ENCODE results near the gene HOXD10.

Gene HOXD10

GRCh38 chr2:176088048-176088936 lies 28.3 kb upstream of the HOXD10 start (continued):
- no peak for TF ChIP-seq SNAI2 (CRISPR knock-in tag; IDR thresholded peaks at IDR 0.05)
- no peak for TF ChIP-seq ZFP30 (CRISPR knock-in tag; IDR thresholded peaks at IDR 0.05)
- no peak for TF ChIP-seq TOX (CRISPR knock-in tag; IDR thresholded peaks at IDR 0.05; ENCODE audit: borderline replicate concordance)
- no peak for TF ChIP-seq OSR1 (CRISPR knock-in tag; IDR thresholded peaks at IDR 0.05)
- no peak for TF ChIP-seq ZC3H10 (CRISPR knock-in tag; IDR thresholded peaks at IDR 0.05)
- TF ChIP-seq, protein P1, sequence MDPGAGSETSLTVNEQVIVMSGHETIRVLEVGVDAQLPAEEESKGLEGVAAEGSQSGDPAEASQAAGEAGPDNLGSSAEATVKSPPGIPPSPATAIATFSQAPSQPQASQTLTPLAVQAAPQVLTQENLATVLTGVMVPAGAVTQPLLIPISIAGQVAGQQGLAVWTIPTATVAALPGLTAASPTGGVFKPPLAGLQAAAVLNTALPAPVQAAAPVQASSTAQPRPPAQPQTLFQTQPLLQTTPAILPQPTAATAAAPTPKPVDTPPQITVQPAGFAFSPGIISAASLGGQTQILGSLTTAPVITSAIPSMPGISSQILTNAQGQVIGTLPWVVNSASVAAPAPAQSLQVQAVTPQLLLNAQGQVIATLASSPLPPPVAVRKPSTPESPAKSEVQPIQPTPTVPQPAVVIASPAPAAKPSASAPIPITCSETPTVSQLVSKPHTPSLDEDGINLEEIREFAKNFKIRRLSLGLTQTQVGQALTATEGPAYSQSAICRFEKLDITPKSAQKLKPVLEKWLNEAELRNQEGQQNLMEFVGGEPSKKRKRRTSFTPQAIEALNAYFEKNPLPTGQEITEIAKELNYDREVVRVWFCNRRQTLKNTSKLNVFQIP (CRISPR knock-in tag; IDR thresholded peaks at IDR 0.05; ENCODE audit: borderline replicate concordance, low read depth): no peak
- TF ChIP-seq ISL1 (CRISPR knock-in tag; IDR thresholded peaks at IDR 0.05): no peak

GRCh38 chr2:176088937-176089842 lies 27.4 kb upstream of the HOXD10 start:
- ATAC-seq: no peak
- TF ChIP-seq GLIS3 (CRISPR knock-in tag; IDR thresholded peaks at IDR 0.05) (no peak), ESRRG (CRISPR knock-in tag; IDR thresholded peaks at IDR 0.05) (no peak), TSHZ2 (CRISPR knock-in tag; IDR thresholded peaks at IDR 0.05) (no peak), ISL1 (CRISPR knock-in tag; IDR thresholded peaks at IDR 0.05) (no peak), OSR1 (CRISPR knock-in tag; IDR thresholded peaks at IDR 0.05) (no peak), SNAI2 (CRISPR knock-in tag; IDR thresholded peaks at IDR 0.05) (no peak), RARB (CRISPR knock-in tag; IDR thresholded peaks at IDR 0.05) (no peak), ARNTL (CRISPR knock-in tag; IDR thresholded peaks at IDR 0.05; ENCODE audit: borderline replicate concordance, low read depth) (no peak), ZFP30 (CRISPR knock-in tag; IDR thresholded peaks at IDR 0.05) (no peak), ZNF70 (CRISPR knock-in tag; IDR thresholded peaks at IDR 0.05) (no peak), TCF4 (CRISPR knock-in tag; IDR thresholded peaks at IDR 0.05; ENCODE audit: borderline replicate concordance) (no peak)
- TF ChIP-seq, protein P1 (CRISPR knock-in tag; IDR thresholded peaks at IDR 0.05; ENCODE audit: borderline replicate concordance, low read depth): no peak
- TF ChIP-seq, protein P2, sequence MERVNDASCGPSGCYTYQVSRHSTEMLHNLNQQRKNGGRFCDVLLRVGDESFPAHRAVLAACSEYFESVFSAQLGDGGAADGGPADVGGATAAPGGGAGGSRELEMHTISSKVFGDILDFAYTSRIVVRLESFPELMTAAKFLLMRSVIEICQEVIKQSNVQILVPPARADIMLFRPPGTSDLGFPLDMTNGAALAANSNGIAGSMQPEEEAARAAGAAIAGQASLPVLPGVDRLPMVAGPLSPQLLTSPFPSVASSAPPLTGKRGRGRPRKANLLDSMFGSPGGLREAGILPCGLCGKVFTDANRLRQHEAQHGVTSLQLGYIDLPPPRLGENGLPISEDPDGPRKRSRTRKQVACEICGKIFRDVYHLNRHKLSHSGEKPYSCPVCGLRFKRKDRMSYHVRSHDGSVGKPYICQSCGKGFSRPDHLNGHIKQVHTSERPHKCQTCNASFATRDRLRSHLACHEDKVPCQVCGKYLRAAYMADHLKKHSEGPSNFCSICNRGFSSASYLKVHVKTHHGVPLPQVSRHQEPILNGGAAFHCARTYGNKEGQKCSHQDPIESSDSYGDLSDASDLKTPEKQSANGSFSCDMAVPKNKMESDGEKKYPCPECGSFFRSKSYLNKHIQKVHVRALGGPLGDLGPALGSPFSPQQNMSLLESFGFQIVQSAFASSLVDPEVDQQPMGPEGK (CRISPR knock-in tag; IDR thresholded peaks at IDR 0.05; ENCODE audit: borderline replicate concordance): no peak
- TF ChIP-seq, protein P3, sequence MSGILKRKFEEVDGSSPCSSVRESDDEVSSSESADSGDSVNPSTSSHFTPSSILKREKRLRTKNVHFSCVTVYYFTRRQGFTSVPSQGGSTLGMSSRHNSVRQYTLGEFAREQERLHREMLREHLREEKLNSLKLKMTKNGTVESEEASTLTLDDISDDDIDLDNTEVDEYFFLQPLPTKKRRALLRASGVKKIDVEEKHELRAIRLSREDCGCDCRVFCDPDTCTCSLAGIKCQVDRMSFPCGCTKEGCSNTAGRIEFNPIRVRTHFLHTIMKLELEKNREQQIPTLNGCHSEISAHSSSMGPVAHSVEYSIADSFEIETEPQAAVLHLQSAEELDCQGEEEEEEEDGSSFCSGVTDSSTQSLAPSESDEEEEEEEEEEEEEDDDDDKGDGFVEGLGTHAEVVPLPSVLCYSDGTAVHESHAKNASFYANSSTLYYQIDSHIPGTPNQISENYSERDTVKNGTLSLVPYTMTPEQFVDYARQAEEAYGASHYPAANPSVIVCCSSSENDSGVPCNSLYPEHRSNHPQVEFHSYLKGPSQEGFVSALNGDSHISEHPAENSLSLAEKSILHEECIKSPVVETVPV (CRISPR knock-in tag; IDR thresholded peaks at IDR 0.05): no peak

DNA sequence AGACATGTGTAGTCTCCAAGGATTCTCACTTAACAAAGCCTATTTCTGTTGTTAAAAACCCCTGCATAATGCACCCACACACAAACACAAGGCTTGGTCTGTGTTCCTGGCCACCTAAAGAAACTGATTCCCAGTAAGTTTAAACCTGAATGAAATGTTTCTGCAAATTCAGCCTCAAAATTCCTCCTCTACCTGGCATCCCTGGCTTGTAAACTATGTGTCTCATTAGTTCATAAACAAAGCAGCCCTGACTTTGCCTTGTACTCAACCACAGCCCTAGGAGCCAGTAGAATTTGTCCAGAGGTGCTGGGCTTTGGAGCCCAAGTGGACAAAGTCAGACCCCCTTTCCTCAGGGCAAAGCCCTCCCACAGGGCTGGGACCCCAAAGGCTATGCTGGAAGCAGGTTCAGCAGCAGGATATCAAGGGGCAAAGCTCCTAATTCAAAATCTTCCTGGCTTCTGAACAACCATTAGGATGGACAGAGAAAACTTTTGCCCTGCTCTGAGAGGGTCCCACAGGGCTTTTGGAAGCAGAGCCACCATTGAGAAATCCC lies 26.7 kb upstream of the HOXD10 start:
- ATAC-seq: no peak
- TF ChIP-seq PPARA (CRISPR knock-in tag; IDR thresholded peaks at IDR 0.05; ENCODE audit: borderline replicate concordance): no peak
- no peak for TF ChIP-seq TSHZ2 (CRISPR knock-in tag; IDR thresholded peaks at IDR 0.05)
- TF ChIP-seq ZC3H10 (CRISPR knock-in tag; IDR thresholded peaks at IDR 0.05): no peak
- TF ChIP-seq RARB (CRISPR knock-in tag; IDR thresholded peaks at IDR 0.05): no peak
- TF ChIP-seq TOX (CRISPR knock-in tag; IDR thresholded peaks at IDR 0.05; ENCODE audit: borderline replicate concordance): no peak
- no peak for TF ChIP-seq GLIS3 (CRISPR knock-in tag; IDR thresholded peaks at IDR 0.05)
- TF ChIP-seq CSDC2 (CRISPR knock-in tag; IDR thresholded peaks at IDR 0.05): no peak
- no peak for TF ChIP-seq ARNTL (CRISPR knock-in tag; IDR thresholded peaks at IDR 0.05; ENCODE audit: borderline replicate concordance, low read depth)
- TF ChIP-seq ESRRG (CRISPR knock-in tag; IDR thresholded peaks at IDR 0.05): no peak
- TF ChIP-seq, protein P1 (CRISPR knock-in tag; IDR thresholded peaks at IDR 0.05; ENCODE audit: borderline replicate concordance, low read depth): no peak
- TF ChIP-seq OSR1 (CRISPR knock-in tag; IDR thresholded peaks at IDR 0.05): no peak
